K562 (cell line): ENCODE data around the gene PELI2. TPM values are rescaled to one million over a fixed set of nuclear protein-coding genes. Genes with fewer than 3 reads are reported as not detected.

ENCODE experiments used
- DMBX1 ChIP-seq: fragments of 250-450 bp; sonication (Bioruptor Pico); IDR thresholded peaks from 2 replicates; pipeline ENCODE4 v1.8.0; 2022; ENCODE audit warnings: inconsistent platforms, mild to moderate bottlenecking, moderate library complexity, borderline replicate concordance
- FOXA3 ChIP-seq, 2 experiments: fragments of 450-650 bp in 1 of 2; sonication (generic) in 1 of 2; formaldehyde crosslinking; IDR thresholded peaks in 1 of 2; conservative IDR thresholded peaks in 1 of 2; 2 replicates each; pipeline versions ENCODE4 v1.4.0 to v1.8.0; 2020 to 2022; ENCODE audit warnings: mild to moderate bottlenecking in 2 of 2, missing genetic modification reagents in 1 of 2
- GABPA ChIP-seq: fragments of 200-800 bp; sonication (Bioruptor generic); conservative IDR thresholded peaks from 2 replicates; pipeline ENCODE4 v1.6.1; 2016; ENCODE audit warnings: low read depth, missing genetic modification characterization, missing compliant biosample characterization
- HDAC1 ChIP-seq, 2 experiments: fragments of 450-650 bp; IDR thresholded peaks; 2 replicates each; pipeline ENCODE4 v1.6.1; 2016 to 2017; ENCODE audit warnings: inconsistent platforms in 1 of 2, mild to moderate bottlenecking in 1 of 2, moderate library complexity in 1 of 2
- MCM7 ChIP-seq, 2 experiments: fragments of 450-650 bp; IDR thresholded peaks; 2 replicates each; pipeline ENCODE4 v1.6.1; 2016 to 2018
- NCOA6 ChIP-seq: fragments of 450-650 bp; IDR thresholded peaks from 2 replicates; pipeline ENCODE4 v1.6.1; 2017; ENCODE audit warnings: mild to moderate bottlenecking
- SRSF9 ChIP-seq: fragments of 200-400 bp; formaldehyde crosslinking; IDR thresholded peaks from 2 replicates; pipeline ENCODE4 v1.6.1; 2017; ENCODE audit warnings: low read depth, low read length, borderline replicate concordance
- ZFX ChIP-seq: sonication (generic); formaldehyde crosslinking; IDR thresholded peaks from 2 replicates; pipeline ENCODE4 v1.8.0; 2022; ENCODE audit warnings: mild to moderate bottlenecking, missing genetic modification reagents, moderate library complexity
- ZNF282 ChIP-seq: sonication (generic); formaldehyde crosslinking; IDR thresholded peaks from 2 replicates; pipeline ENCODE4 v1.8.1; 2023; ENCODE audit warnings: missing genetic modification reagents
- polyA plus RNA-seq, 8 experiments: library from polyadenylated mRNA; depleted of rRNA in 4 of 8; stranded (reverse) in 5 of 8; unstranded in 3 of 8; fragments of >200 nt; fragmentation: Nextera tagmentation in 2 of 8; fragmentation: Illumina TruSeq in 1 of 8; extraction: Ambion mirVana in 2 of 8; extraction: Trizol in 1 of 8; gene quantifications; 2 replicates each; pipeline versions ENCODE4 v1.2.1 to v1.2.3, GENCODE V29; 2011 to 2014; ENCODE audit warnings: inconsistent platforms in 1 of 8, missing spikeins in 1 of 8
- total RNA-seq, 7 experiments: library from RNA; depleted of rRNA in 6 of 7; stranded (reverse); fragments of >200 nt in 6 of 7; fragmentation: Illumina TruSeq in 2 of 7; extraction: Trizol in 2 of 7; gene quantifications; 2 replicates each; pipeline versions ENCODE4 v1.2.1 to v1.2.3, GENCODE V29; 2011 to 2021; ENCODE audit warnings: low replicate concordance in 1 of 7
- TF ChIP-seq, protein P1 (sequence below), 2 experiments: fragments of 450-650 bp; IDR thresholded peaks; 2 replicates each; pipeline ENCODE4 v1.6.1; 2016; ENCODE audit warnings: mild to moderate bottlenecking in 2 of 2, borderline replicate concordance in 1 of 2, low read depth in 1 of 2, moderate library complexity in 1 of 2

Gene PELI2
- total and polyA plus RNA-seq, 9 of the 15 experiments (the other 6 are each of a cell fraction or from before 2014, with no cell fraction given) = 0.20 to 1.5 (median 0.44) TPM

DNA sequence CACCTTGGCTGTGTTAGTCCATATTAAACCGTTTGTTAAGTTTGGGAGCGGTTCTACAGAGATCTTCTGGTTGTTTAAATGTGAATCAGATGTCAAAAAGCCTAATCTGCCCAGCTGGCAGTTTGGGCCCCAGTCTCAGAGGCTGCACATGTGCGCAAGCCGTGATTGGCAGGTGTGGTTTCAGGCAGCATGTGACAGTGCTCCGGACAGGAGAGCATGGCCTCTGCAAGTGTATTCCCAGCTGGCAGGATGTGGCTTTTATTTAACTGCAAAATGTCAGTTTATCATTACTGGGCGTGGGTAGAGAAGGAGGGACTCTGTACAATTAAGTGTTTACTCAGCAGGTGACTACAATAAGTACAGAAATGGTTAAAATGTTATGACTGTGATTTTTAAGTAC is 77.5 kb downstream of the PELI2 start (continued):
- TF ChIP-seq, protein P1, sequence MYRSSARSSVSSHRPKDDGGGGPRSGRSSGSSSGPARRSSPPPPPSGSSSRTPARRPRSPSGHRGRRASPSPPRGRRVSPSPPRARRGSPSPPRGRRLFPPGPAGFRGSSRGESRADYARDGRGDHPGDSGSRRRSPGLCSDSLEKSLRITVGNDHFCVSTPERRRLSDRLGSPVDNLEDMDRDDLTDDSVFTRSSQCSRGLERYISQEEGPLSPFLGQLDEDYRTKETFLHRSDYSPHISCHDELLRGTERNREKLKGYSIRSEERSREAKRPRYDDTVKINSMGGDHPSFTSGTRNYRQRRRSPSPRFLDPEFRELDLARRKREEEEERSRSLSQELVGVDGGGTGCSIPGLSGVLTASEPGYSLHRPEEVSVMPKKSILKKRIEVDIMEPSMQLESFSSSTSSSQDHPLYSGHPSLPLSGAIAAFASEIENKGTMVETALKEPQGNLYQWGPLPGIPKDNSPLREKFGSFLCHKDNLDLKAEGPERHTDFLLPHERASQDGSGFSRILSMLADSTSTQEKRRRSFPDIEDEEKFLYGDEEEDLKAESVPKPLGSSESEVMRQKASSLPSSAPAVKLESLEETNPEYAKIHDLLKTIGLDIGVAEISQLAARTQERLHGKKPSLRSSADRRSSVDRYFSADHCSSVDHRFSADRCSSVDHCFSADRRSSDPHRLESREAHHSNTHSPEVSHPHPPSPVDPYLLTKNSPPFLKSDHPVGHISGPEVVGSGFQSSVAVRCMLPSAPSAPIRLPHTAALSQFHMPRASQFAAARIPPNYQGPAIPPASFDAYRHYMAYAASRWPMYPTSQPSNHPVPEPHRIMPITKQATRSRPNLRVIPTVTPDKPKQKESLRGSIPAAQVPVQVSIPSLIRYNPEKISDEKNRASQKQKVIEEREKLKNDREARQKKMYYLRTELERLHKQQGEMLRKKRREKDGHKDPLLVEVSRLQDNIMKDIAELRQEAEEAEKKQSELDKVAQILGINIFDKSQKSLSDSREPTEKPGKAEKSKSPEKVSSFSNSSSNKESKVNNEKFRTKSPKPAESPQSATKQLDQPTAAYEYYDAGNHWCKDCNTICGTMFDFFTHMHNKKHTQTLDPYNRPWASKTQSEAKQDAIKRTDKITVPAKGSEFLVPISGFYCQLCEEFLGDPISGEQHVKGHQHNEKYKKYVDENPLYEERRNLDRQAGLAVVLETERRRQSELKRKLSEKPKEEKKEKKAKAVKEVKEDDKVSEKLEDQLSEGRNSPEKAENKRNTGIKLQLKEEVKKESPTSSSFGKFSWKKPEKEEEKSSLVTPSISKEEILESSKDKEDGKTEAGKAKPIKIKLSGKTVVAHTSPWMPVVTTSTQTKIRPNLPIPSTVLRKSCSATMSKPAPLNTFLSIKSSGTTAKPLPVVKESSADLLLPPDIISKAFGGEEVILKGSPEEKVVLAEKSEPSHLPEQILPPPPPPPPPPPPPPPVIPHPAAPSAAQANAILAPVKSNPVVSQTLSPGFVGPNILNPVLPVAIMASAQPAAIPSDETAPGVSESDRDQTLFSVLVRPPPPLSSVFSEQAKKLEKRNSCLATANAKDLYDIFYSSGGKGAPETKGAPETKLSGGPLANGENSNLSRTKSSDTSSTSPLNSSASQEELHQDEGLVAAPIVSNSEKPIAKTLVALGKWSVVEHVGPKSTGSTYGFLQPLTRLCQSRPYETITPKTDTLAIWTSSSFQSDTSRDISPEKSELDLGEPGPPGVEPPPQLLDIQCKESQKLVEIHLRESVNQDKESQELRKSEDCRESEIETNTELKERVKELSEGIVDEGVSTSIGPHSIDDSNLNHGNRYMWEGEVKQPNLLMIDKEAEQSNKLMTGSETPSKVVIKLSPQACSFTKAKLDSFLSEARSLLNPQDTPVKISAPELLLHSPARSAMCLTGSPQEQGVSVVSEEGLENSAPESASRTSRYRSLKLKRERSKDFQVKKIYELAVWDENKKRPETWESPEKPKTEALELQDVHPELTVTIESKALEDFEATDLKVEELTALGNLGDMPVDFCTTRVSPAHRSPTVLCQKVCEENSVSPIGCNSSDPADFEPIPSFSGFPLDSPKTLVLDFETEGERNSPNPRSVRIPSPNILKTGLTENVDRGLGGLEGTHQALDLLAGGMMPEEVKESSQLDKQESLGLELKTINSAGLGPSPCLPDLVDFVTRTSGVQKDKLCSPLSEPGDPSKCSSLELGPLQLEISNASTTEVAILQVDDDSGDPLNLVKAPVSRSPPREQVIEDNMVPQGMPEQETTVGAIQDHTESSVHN (IDR thresholded peaks at IDR 0.05; ENCODE audit: borderline replicate concordance in 1 of 2, low read depth in 1 of 2) = 0 out of 4 replicates have a peak, but pooled peaks of 1 of the 2 experiments have one; percentile 42
- 0 out of 2 replicates have a peak, but pooled peaks have one; percentile 13 for TF ChIP-seq DMBX1 (CRISPR knock-in tag)
- no peak for TF ChIP-seq MCM7 (IDR thresholded peaks at IDR 0.05)
- no peak for TF ChIP-seq HDAC1 (IDR thresholded peaks at IDR 0.05)
- no peak for TF ChIP-seq SRSF9
- TF ChIP-seq FOXA3 (CRISPR knock-in tag; conservative IDR thresholded peaks at IDR 0.05 in 1 of 2, IDR thresholded peaks at IDR 0.05 in 1 of 2) = no peak; a peak in 1 of 4 replicates
- TF ChIP-seq ZFX (CRISPR knock-in tag) = no peak
- no peak for TF ChIP-seq NCOA6
- TF ChIP-seq ZNF282 (CRISPR knock-in tag) = no peak
- TF ChIP-seq GABPA = 0 out of 2 replicates have a peak, but pooled peaks have one; percentile 38
